Measurements from ENCODE around the gene MRPS2.
"Not testable (repeated sequence)": the region's sequence is repeated elsewhere in the genome, so short reads cannot be mapped to it uniquely, and the experiment has no call there.

The MRPS2 gene

DNA sequence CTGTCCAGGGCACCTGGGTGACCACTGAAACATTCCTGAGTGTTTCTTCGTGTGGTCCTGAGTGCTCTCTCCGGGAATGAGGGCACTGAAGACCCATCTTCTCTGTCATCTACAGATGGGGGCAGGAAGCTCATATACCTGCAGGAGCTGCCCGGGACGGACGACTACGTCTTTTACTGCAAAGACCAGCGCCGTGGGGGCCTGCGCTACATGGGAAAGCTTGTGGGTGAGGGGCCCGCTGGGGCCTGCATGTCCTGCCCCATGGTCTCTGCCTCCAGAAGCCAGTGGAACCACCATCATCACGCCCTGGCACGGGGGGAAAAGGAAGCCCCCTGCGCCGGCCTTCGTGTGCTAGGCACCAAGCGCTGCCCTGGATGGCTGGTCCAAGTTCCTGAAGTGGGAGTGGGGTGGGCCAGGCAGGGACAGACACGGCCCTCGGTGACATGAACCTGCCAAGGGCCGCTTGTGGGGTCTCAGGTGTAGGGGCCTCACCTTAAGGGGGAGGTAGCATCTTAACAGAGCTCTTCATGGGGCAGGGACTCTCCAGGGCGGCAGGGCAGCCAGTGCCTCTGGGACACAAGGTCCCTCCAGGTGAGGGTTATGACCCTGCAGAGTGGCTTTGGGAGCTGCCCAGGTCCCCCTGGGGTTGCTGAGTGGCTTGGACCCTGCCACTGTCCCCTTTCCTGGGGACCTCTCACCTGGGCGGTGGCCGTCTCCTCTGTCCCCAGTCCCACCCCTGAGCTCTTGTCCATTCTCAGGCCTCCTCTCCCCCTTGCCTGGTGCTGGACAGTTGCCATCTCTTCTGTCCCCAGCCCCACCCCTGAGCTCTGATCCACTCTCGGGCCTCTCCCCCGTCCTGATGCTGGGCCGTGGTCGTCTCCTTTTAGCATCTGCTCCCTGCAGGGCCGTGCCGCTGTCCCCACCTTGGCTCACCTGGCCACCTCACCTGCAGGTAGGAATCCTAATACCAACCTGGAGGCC is 47.6 kb downstream of the MRPS2 start:
- H3K27ac ChIP-seq (ENCODE audit: low read length): no peak overlapping the region
- no peaks in the 10 kb centered on the region for H3K4me1 ChIP-seq (ENCODE audit: control insufficient read depth in 1 of 2, insufficient read depth in 2 of 2, low read length in 2 of 2)
- H3K36me3 ChIP-seq (ENCODE audit: control insufficient read depth in 1 of 2, insufficient read depth in 2 of 2, low read length in 2 of 2): no peaks in the 10 kb centered on the region
- no peak overlapping the region for H3K4me3 ChIP-seq (ENCODE audit: low read depth in 1 of 2, low read length in 2 of 2)
- H3K27me3 ChIP-seq (ENCODE audit: low read depth, low read length): no peaks in the 10 kb centered on the region
- no peaks in the 10 kb centered on the region for H3K9me3 ChIP-seq (ENCODE audit: control insufficient read depth in 1 of 2, low read length in 2 of 2)

GRCh38 chr9:135549478-135550343 is 49.2 kb downstream of the MRPS2 start:
- not testable (repeated sequence) for H3K36me3 ChIP-seq (ENCODE audit: control insufficient read depth in 1 of 2, insufficient read depth in 2 of 2, low read length in 2 of 2); H3K4me3 ChIP-seq (ENCODE audit: low read depth in 1 of 2, low read length in 2 of 2); H3K27ac ChIP-seq (ENCODE audit: low read length); H3K4me1 ChIP-seq (ENCODE audit: control insufficient read depth in 1 of 2, insufficient read depth in 2 of 2, low read length in 2 of 2); H3K9me3 ChIP-seq (ENCODE audit: control insufficient read depth in 1 of 2, low read length in 2 of 2); H3K27me3 ChIP-seq (ENCODE audit: low read depth, low read length)

- Histone ChIP-seq H3K27ac (ENCODE audit: low read length) (no peak overlapping the region), H3K4me3 (ENCODE audit: low read depth in 1 of 2, low read length in 2 of 2) (no peak overlapping the region), H3K36me3 (ENCODE audit: control insufficient read depth in 1 of 2, insufficient read depth in 2 of 2, low read length in 2 of 2) (no peaks in the 10 kb centered on the region), H3K9me3 (ENCODE audit: control insufficient read depth in 1 of 2, low read length in 2 of 2) (peaks cover 0 to 7% of the 10 kb centered on the region in 2 donors), H3K4me1 (ENCODE audit: control insufficient read depth in 1 of 2, insufficient read depth in 2 of 2, low read length in 2 of 2) (no peaks in the 10 kb centered on the region), H3K27me3 (ENCODE audit: low read depth, low read length) (no peaks in the 10 kb centered on the region)
Measured at GRCh38 chr9:135550344-135550918, 49.9 kb downstream of the MRPS2 start.

GRCh38 chr9:135551031-135551430 is 50.5 kb downstream of the MRPS2 start:
- no peaks in the 10 kb centered on the region for H3K4me1 ChIP-seq (ENCODE audit: control insufficient read depth in 1 of 2, insufficient read depth in 2 of 2, low read length in 2 of 2)
- H3K9me3 ChIP-seq (ENCODE audit: control insufficient read depth in 1 of 2, low read length in 2 of 2): peaks cover 0 to 9% of the 10 kb centered on the region in 2 donors
- no peaks in the 10 kb centered on the region for H3K27me3 ChIP-seq (ENCODE audit: low read depth, low read length)
- no peak overlapping the region for H3K27ac ChIP-seq (ENCODE audit: low read length)
- no peaks in the 10 kb centered on the region for H3K36me3 ChIP-seq (ENCODE audit: control insufficient read depth in 1 of 2, insufficient read depth in 2 of 2, low read length in 2 of 2)
- no peak overlapping the region for H3K4me3 ChIP-seq (ENCODE audit: low read depth in 1 of 2, low read length in 2 of 2)

GRCh38 chr9:135551456-135551855 is 51.0 kb downstream of the MRPS2 start:
- H3K4me1 ChIP-seq (ENCODE audit: control insufficient read depth in 1 of 2, insufficient read depth in 2 of 2, low read length in 2 of 2): no peaks in the 10 kb centered on the region
- H3K36me3 ChIP-seq (ENCODE audit: control insufficient read depth in 1 of 2, insufficient read depth in 2 of 2, low read length in 2 of 2): no peaks in the 10 kb centered on the region
- no peak overlapping the region for H3K4me3 ChIP-seq (ENCODE audit: low read depth in 1 of 2, low read length in 2 of 2)
- no peak overlapping the region for H3K27ac ChIP-seq (ENCODE audit: low read length)
- H3K9me3 ChIP-seq (ENCODE audit: control insufficient read depth in 1 of 2, low read length in 2 of 2): peaks cover 0 to 9% of the 10 kb centered on the region in 2 donors
- H3K27me3 ChIP-seq (ENCODE audit: low read depth, low read length): no peaks in the 10 kb centered on the region

DNA sequence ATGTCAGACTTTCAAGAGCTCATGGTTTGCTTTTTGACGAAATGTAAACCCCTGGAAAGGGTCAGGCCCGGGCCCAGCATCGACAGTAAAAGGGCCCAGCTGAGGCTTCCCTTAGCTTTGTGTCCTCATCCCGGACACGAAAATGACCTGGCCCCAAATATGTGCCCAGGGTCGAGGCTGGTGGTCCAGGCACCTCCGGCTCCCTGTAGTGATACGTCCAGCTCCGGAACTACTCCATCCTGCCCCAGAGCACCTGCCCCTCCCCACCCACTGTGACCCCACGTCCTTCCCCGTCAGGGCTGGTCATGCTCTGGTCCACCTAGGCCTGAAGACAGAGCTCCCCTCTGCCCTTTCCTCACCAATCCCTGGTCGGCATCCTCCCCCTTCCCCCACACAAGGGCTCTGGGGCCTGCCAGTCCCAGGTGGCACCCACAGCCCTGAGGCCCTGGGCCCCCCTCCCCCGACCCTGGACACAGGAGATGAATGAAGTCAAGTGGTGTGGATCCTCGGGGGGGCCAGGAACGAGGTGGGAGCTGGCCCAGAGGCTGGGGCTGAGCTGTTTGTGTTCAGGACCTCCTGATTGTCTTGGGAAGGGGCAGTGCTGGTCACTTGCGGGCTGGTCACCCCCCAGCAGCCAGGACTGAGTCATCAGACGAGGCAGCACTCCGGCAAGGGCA is 51.7 kb downstream of the MRPS2 start:
- Histone ChIP-seq H3K27me3 (ENCODE audit: low read depth, low read length) (no peaks in the 10 kb centered on the region), H3K4me1 (ENCODE audit: control insufficient read depth in 1 of 2, insufficient read depth in 2 of 2, low read length in 2 of 2) (no peaks in the 10 kb centered on the region), H3K9me3 (ENCODE audit: control insufficient read depth in 1 of 2, low read length in 2 of 2) (peaks cover 0 to 9% of the 10 kb centered on the region in 2 donors), H3K27ac (ENCODE audit: low read length) (no peak overlapping the region), H3K4me3 (ENCODE audit: low read depth in 1 of 2, low read length in 2 of 2) (no peak overlapping the region), H3K36me3 (ENCODE audit: control insufficient read depth in 1 of 2, insufficient read depth in 2 of 2, low read length in 2 of 2) (no peaks in the 10 kb centered on the region)

DNA sequence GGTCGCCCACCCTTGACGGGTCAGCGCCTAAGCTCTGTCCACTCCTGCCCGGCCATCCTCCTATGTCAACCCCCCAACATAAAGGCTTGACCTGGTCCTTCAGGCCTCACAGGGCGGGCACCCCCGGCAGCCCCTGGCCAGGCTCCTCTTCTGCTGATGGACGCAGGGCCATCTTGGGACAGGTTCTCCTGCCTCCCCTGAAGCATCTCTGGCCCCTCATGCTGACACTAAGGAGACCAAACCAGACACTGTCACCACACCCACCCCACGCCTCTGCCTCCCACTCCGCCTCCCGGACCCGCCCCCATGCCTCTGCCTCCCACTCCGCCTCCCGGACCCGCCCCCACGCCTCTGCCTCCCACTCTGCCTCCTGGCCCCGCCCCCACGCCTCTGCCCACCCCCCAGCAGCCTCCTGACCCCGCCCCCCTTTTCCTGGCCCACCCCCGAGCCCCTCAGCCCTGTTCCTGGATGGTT is 52.3 kb downstream of the MRPS2 start:
- peaks cover 0 to 9% of the 10 kb centered on the region in 2 donors for H3K9me3 ChIP-seq (ENCODE audit: control insufficient read depth in 1 of 2, low read length in 2 of 2)
- no peak overlapping the region for H3K27ac ChIP-seq (ENCODE audit: low read length)
- H3K4me1 ChIP-seq (ENCODE audit: control insufficient read depth in 1 of 2, insufficient read depth in 2 of 2, low read length in 2 of 2): no peaks in the 10 kb centered on the region
- H3K4me3 ChIP-seq (ENCODE audit: low read depth in 1 of 2, low read length in 2 of 2): no peak overlapping the region
- no peaks in the 10 kb centered on the region for H3K36me3 ChIP-seq (ENCODE audit: control insufficient read depth in 1 of 2, insufficient read depth in 2 of 2, low read length in 2 of 2)
- H3K27me3 ChIP-seq (ENCODE audit: low read depth, low read length): no peaks in the 10 kb centered on the region
